Liver (tissue), 9 donors: ENCODE results near the gene NXPH4. TPM values are rescaled to one million over a fixed set of nuclear protein-coding genes. Genes with fewer than 3 reads are reported as not detected.

Experiments used
- DNase-seq: peaks from one replicate; pipeline ENCODE4 v3.0.0-alpha.2; 2017; ENCODE audit warnings: low spot score
- H3K27ac ChIP-seq, 2 donors: one replicate each; pipeline ENCODE4 v1.7.0; 2013; ENCODE audit warnings: inconsistent platforms in 2 of 2, low read length in 2 of 2, control low read depth in 1 of 2, low read depth in 1 of 2, mild to moderate bottlenecking in 1 of 2
- H3K27me3 ChIP-seq, 4 donors: one replicate each; pipeline versions ENCODE4 v1.6.1 to v1.7.0; 2013; ENCODE audit warnings: low read length in 3 of 4, inconsistent platforms in 1 of 4, mild to moderate bottlenecking in 1 of 4, moderate library complexity in 1 of 4; ENCODE audit not compliant: control insufficient read depth in 4 of 4, insufficient read depth in 4 of 4
- H3K36me3 ChIP-seq, 4 donors: one replicate each; pipeline versions ENCODE4 v1.6.1 to v1.7.0; 2013; ENCODE audit warnings: low read length in 3 of 4, mild to moderate bottlenecking in 3 of 4, low read depth in 1 of 4, moderate library complexity in 1 of 4; ENCODE audit not compliant: control insufficient read depth in 4 of 4, insufficient read depth in 3 of 4
- H3K4me1 ChIP-seq, 4 donors: one replicate each; pipeline versions ENCODE4 v1.6.1 to v1.7.0; 2013; ENCODE audit warnings: low read length in 3 of 4, mild to moderate bottlenecking in 3 of 4, moderate library complexity in 1 of 4; ENCODE audit not compliant: control insufficient read depth in 4 of 4, insufficient read depth in 4 of 4
- H3K4me3 ChIP-seq, 3 donors: one replicate each; pipeline versions ENCODE4 v1.6.1 to v1.7.0; 2013; ENCODE audit warnings: low read length in 3 of 3, control low read depth in 1 of 3, low read depth in 1 of 3, mild to moderate bottlenecking in 1 of 3
- H3K9ac ChIP-seq, 2 donors: one replicate each; pipeline ENCODE4 v1.7.0; 2013; ENCODE audit warnings: low read length in 2 of 2, mild to moderate bottlenecking in 2 of 2, moderate library complexity in 2 of 2, control low read depth in 1 of 2, low read depth in 1 of 2
- H3K9me3 ChIP-seq, 4 donors: one replicate each; pipeline versions ENCODE4 v1.6.1 to v1.7.0; 2013; ENCODE audit warnings: low read length in 3 of 4; ENCODE audit not compliant: control insufficient read depth in 4 of 4
- ATF3 ChIP-seq: IDR thresholded peaks from 2 replicates; pipeline ENCODE4 v1.6.1; 2016; ENCODE audit warnings: antibody characterized with exemption
- CTCF ChIP-seq: fragments of 150-350 bp; IDR thresholded peaks from 2 replicates; pipeline ENCODE4 v1.5.1; 2017; ENCODE audit warnings: improper control_type of control experiment, low read depth, low read length; ENCODE audit not compliant: missing input control
- EGR1 ChIP-seq, 2 donors: IDR thresholded peaks; 2 replicates each; pipeline ENCODE4 v1.6.1; 2016 to 2018; ENCODE audit warnings: antibody characterized with exemption in 2 of 2, low read depth in 2 of 2
- FOXA1 ChIP-seq: IDR thresholded peaks from 2 replicates; pipeline ENCODE4 v1.6.1; 2016; ENCODE audit warnings: antibody characterized with exemption
- FOXA2 ChIP-seq: IDR thresholded peaks from 2 replicates; pipeline ENCODE4 v1.6.1; 2016; ENCODE audit warnings: antibody characterized with exemption
- GABPA ChIP-seq, 2 donors: IDR thresholded peaks in 1 of 2; conservative IDR thresholded peaks in 1 of 2; 2 replicates each; pipeline ENCODE4 v1.6.1; 2016; ENCODE audit warnings: antibody characterized with exemption in 2 of 2, mild to moderate bottlenecking in 1 of 2, moderate library complexity in 1 of 2
- HNF4A ChIP-seq, 2 donors: conservative IDR thresholded peaks; 2 replicates each; pipeline ENCODE4 v1.6.1; 2016; ENCODE audit warnings: antibody characterized with exemption in 2 of 2, mild to moderate bottlenecking in 2 of 2
- HNF4G ChIP-seq: IDR thresholded peaks from 2 replicates; pipeline ENCODE4 v1.6.1; 2016; ENCODE audit warnings: antibody characterized with exemption
- JUND ChIP-seq, 2 donors: IDR thresholded peaks; 2 replicates each; pipeline ENCODE4 v1.6.1; 2016; ENCODE audit warnings: antibody characterized with exemption in 2 of 2
- MAX ChIP-seq: IDR thresholded peaks from 2 replicates; pipeline ENCODE4 v1.6.1; 2016; ENCODE audit warnings: antibody characterized with exemption
- NR2F2 ChIP-seq: IDR thresholded peaks from 2 replicates; pipeline ENCODE4 v1.6.1; 2016; ENCODE audit warnings: antibody characterized with exemption
- RAD21 ChIP-seq, 2 donors: IDR thresholded peaks; 2 replicates each; pipeline ENCODE4 v1.6.1; 2016; ENCODE audit warnings: antibody characterized with exemption in 2 of 2, mild to moderate bottlenecking in 2 of 2
- RXRA ChIP-seq, 2 donors: IDR thresholded peaks; 2 replicates each; pipeline ENCODE4 v1.6.1; 2017 to 2018; ENCODE audit warnings: antibody characterized with exemption in 2 of 2, mild to moderate bottlenecking in 1 of 2
- TAF1 ChIP-seq: conservative IDR thresholded peaks from 2 replicates; pipeline ENCODE4 v1.6.1; 2016; ENCODE audit warnings: antibody characterized with exemption, mild to moderate bottlenecking
- YY1 ChIP-seq: IDR thresholded peaks from 2 replicates; pipeline ENCODE4 v1.6.1; 2016; ENCODE audit warnings: antibody characterized with exemption, mild to moderate bottlenecking
- ZBTB33 ChIP-seq: IDR thresholded peaks from 2 replicates; pipeline ENCODE4 v1.6.1; 2016; ENCODE audit warnings: antibody characterized with exemption
- WGBS: extraction: QIAGEN DNeasy Blood & Tissue Kit; methylation state at CpG from one replicate; pipeline ENCODE4 v1.1.7; 2013; 5-methylcytosine and 5-hydroxymethylcytosine counted together
- polyA plus RNA-seq, 2 donors: library from polyadenylated mRNA; stranded (reverse) in 1 of 2; unstranded in 1 of 2; fragments of 200-250 nt in 1 of 2; fragments of >200 nt in 1 of 2; fragmentation: Nextera tagmentation in 1 of 2; extraction: Ambion mirVana in 1 of 2; gene quantifications; one replicate each; pipeline versions ENCODE4 v1.2.1 to v1.2.3, GENCODE V29; 2013 to 2015
- total RNA-seq, 2 donors: library from RNA; depleted of rRNA; stranded (reverse); fragments of >200 nt; gene quantifications; one replicate each; pipeline ENCODE4 v1.2.3, GENCODE V29; 2014
- TF ChIP-seq, protein P1 (sequence below): IDR thresholded peaks from 2 replicates; pipeline ENCODE4 v1.6.1; 2016; ENCODE audit warnings: antibody characterized with exemption, mild to moderate bottlenecking
- donor health status: healthy.
- donor health status: healthy.
- donor health status: healthy.
- donor health status: healthy.
- donor health status: healthy.

NXPH4 gene
- total and polyA plus RNA-seq, 4 donors: 0.15 TPM; not detected in 3

- peaks cover 56 to 99% (median 77%) of the 10 kb centered on the region in 4 donors for H3K36me3 ChIP-seq
- WGBS: 85% methylated on average over 8 of the region's 8 CpGs
Measured at GRCh38 chr12:57201219-57201618, 15.4 kb upstream of the NXPH4 start.

More at GRCh38 chr12:57201219-57201618, 15.4 kb upstream of the NXPH4 start:
- Histone ChIP-seq H3K4me1 (no peaks in the 10 kb centered on the region), H3K27me3 (no peaks in the 10 kb centered on the region), H3K27ac (no peak overlapping the region), H3K9me3 (no peaks in the 10 kb centered on the region), H3K4me3 (no peak overlapping the region), H3K9ac (no peak overlapping the region)
- DNase-seq: no peak
- TF ChIP-seq, protein P1, sequence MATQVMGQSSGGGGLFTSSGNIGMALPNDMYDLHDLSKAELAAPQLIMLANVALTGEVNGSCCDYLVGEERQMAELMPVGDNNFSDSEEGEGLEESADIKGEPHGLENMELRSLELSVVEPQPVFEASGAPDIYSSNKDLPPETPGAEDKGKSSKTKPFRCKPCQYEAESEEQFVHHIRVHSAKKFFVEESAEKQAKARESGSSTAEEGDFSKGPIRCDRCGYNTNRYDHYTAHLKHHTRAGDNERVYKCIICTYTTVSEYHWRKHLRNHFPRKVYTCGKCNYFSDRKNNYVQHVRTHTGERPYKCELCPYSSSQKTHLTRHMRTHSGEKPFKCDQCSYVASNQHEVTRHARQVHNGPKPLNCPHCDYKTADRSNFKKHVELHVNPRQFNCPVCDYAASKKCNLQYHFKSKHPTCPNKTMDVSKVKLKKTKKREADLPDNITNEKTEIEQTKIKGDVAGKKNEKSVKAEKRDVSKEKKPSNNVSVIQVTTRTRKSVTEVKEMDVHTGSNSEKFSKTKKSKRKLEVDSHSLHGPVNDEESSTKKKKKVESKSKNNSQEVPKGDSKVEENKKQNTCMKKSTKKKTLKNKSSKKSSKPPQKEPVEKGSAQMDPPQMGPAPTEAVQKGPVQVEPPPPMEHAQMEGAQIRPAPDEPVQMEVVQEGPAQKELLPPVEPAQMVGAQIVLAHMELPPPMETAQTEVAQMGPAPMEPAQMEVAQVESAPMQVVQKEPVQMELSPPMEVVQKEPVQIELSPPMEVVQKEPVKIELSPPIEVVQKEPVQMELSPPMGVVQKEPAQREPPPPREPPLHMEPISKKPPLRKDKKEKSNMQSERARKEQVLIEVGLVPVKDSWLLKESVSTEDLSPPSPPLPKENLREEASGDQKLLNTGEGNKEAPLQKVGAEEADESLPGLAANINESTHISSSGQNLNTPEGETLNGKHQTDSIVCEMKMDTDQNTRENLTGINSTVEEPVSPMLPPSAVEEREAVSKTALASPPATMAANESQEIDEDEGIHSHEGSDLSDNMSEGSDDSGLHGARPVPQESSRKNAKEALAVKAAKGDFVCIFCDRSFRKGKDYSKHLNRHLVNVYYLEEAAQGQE: no peak
- TF ChIP-seq YY1 (no peak), RAD21 (IDR thresholded peaks at IDR 0.05) (no peak), GABPA (IDR thresholded peaks at IDR 0.05 in 1 of 2, conservative IDR thresholded peaks at IDR 0.05 in 1 of 2) (no peak), HNF4G (no peak), TAF1 (no peak), RXRA (IDR thresholded peaks at IDR 0.05) (no peak), MAX (no peak), FOXA2 (no peak), EGR1 (IDR thresholded peaks at IDR 0.05; ENCODE audit: low read depth in 2 of 2) (no peak), FOXA1 (no peak), HNF4A (conservative IDR thresholded peaks at IDR 0.05) (no peak), ATF3 (no peak), CTCF (no peak), ZBTB33 (no peak), JUND (IDR thresholded peaks at IDR 0.05) (no peak), NR2F2 (no peak)
